RCC 7860 (cell line): ENCODE data around the gene KIAA0513.

Experiments
- DNase-seq: peaks from one replicate; pipeline ENCODE4 v3.0.0-alpha.2; 2015; ENCODE audit warnings: low spot score
- FAIRE-seq: peaks from 2 replicates; lab custom pipeline; 2012; peaks lifted over from hg19 to GRCh38; lab: Jason Lieb, UNC

The KIAA0513 gene

GRCh38 chr16:85067426-85067825 is 39.8 kb downstream of the KIAA0513 start:
- FAIRE-seq (no peak), DNase-seq (no peak)

- no peak for DNase-seq
- FAIRE-seq, result no peak
Observed at GRCh38 chr16:85068746-85069145, 41.2 kb downstream of the KIAA0513 start.

GRCh38 chr16:85069171-85069570 is 41.6 kb downstream of the KIAA0513 start:
- no peak for DNase-seq
- no peak for FAIRE-seq

GRCh38 chr16:85072076-85072860 is 44.7 kb downstream of the KIAA0513 start:
- DNase-seq (no peak), FAIRE-seq (no peak)

- FAIRE-seq, result no peak
- DNase-seq, result no peak
Observed at GRCh38 chr16:85072947-85073346, 45.4 kb downstream of the KIAA0513 start.

- DNase-seq, result no peak
- no peak for FAIRE-seq
Observed at GRCh38 chr16:85074225-85074914, 46.8 kb downstream of the KIAA0513 start.

GRCh38 chr16:85075236-85075924 is 47.8 kb downstream of the KIAA0513 start:
- FAIRE-seq (no peak), DNase-seq (no peak)

- no peak for FAIRE-seq
Observed at GRCh38 chr16:85077039-85077438, 49.4 kb downstream of the KIAA0513 start.

GRCh38 chr16:85077576-85078125 is 50.1 kb downstream of the KIAA0513 start:
- DNase-seq (no peak), FAIRE-seq (no peak)

More at GRCh38 chr16:85077039-85077438, 49.4 kb downstream of the KIAA0513 start:
- no peak for DNase-seq

GRCh38 chr16:85078226-85078625 is 50.6 kb downstream of the KIAA0513 start:
- no peak for DNase-seq
- no peak for FAIRE-seq

GRCh38 chr16:85078952-85079351 is 51.4 kb downstream of the KIAA0513 start:
- DNase-seq, result no peak
- no peak for FAIRE-seq

- DNase-seq, result no peak
- FAIRE-seq, result no peak
Observed at GRCh38 chr16:85079785-85080570, 52.4 kb downstream of the KIAA0513 start.

- no peak for DNase-seq
- no peak for FAIRE-seq
Observed at GRCh38 chr16:85081038-85081437, 53.4 kb downstream of the KIAA0513 start.

GRCh38 chr16:85081765-85082164 is 54.2 kb downstream of the KIAA0513 start:
- FAIRE-seq (no peak), DNase-seq (no peak)

- no peak for FAIRE-seq
- DNase-seq, result no peak
Observed at GRCh38 chr16:85082173-85083050, 54.8 kb downstream of the KIAA0513 start.

GRCh38 chr16:85083051-85083639 is 55.5 kb downstream of the KIAA0513 start:
- no peak for DNase-seq
- FAIRE-seq, result no peak

- no peak for DNase-seq
- no peak for FAIRE-seq
Observed at GRCh38 chr16:85084841-85085510, 57.4 kb downstream of the KIAA0513 start.

GRCh38 chr16:85085721-85086120 is 58.1 kb downstream of the KIAA0513 start:
- no peak for FAIRE-seq
- no peak for DNase-seq
